Gastrocnemius medialis (tissue), 4 donors: ENCODE data around the gene PTPN11.

ENCODE experiments used
- CTCF ChIP-seq, 5 experiments: fragments of 450-650 bp in 3 of 5; fragments of 200-600 bp in 2 of 5; sonication (generic) in 2 of 5; IDR thresholded peaks in 4 of 5; conservative IDR thresholded peaks in 1 of 5; 1 replicate in 4 of 5; 2 replicates in 1 of 5; pipeline ENCODE4 v1.5.1; 2016 to 2019; ENCODE audit warnings: antibody characterized with exemption in 5 of 5, mild to moderate bottlenecking in 3 of 5, moderate library complexity in 3 of 5
- POLR2A ChIP-seq, 2 donors: fragments of 450-650 bp; IDR thresholded peaks; one replicate each; pipeline ENCODE4 v1.6.1; 2017; ENCODE audit warnings: antibody characterized with exemption in 2 of 2, mild to moderate bottlenecking in 2 of 2, moderate library complexity in 2 of 2

DNA sequence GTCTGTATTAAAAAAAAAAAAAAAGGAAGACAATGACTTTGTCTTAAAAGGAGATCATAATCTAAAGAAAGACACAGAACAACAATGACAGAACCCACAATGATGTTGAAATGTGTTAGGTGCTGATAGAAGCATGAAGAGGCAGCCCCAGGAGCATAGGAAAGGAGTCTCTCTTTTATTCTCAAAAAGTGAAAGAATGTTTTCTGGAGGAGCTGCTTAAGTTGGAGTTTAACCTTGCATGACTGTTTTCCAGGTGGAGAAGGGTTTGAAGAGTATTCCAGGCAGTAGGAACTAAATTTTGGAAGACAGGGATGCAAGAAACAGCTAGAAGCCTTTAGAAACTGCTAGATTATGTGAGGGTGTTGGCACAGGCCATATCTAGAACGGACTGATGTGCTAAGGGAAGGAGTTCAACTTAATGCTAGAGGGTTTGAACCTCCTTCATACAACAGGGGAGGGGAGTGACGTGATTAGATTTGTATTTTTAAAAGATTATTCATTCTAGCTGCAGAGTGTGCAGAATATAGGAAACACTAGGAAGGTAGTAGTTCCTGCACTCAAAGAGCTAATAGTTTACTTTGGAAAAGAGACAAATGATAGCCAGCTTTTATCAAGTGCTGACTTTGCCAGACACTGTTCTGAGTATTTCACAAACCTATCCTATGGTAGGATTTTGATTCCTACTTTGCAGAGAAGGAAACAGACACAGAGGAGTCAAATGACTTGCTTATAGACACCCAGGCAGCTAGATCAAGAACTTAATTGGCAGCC lies 4.7 kb upstream of the PTPN11 start:
- TF ChIP-seq CTCF (IDR thresholded peaks at IDR 0.05 in 4 of 5, conservative IDR thresholded peaks at IDR 0.05 in 1 of 5) (no peak), POLR2A (IDR thresholded peaks at IDR 0.05) (no peak)
